IPS DF 6.9 (cell line): ENCODE data around the gene ATG2B.
"Not testable (repeated sequence)": the region's sequence is repeated elsewhere in the genome, so short reads cannot be mapped to it uniquely, and the experiment has no call there.

Source experiments
- DNase-seq: peaks from one replicate; pipeline ENCODE4 v3.0.0-alpha.2; 2013; ENCODE audit warnings: low read depth, low spot score
- H3K27ac ChIP-seq: one replicate; pipeline ENCODE4 v1.5.1; 2013; ENCODE audit warnings: low read length, control low read depth
- H3K27me3 ChIP-seq: 2 replicates; pipeline ENCODE4 v1.6.1; 2013; ENCODE audit warnings: mild to moderate bottlenecking, low read length; ENCODE audit not compliant: control insufficient read depth, insufficient read depth
- H3K36me3 ChIP-seq: 2 replicates; pipeline ENCODE4 v1.6.1; 2013; ENCODE audit warnings: low read length; ENCODE audit not compliant: control insufficient read depth, insufficient read depth
- H3K4me1 ChIP-seq: 2 replicates; pipeline ENCODE4 v1.6.1; 2013; ENCODE audit warnings: low read length; ENCODE audit not compliant: control insufficient read depth, insufficient read depth
- H3K4me3 ChIP-seq: 2 replicates; pipeline ENCODE4 v1.5.1; 2013; ENCODE audit warnings: mild to moderate bottlenecking, low read length
- H3K9me3 ChIP-seq: 2 replicates; pipeline ENCODE4 v1.6.1; 2013; ENCODE audit warnings: low read length, inconsistent platforms; ENCODE audit not compliant: control insufficient read depth, insufficient read depth
- WGBS: extraction: QIAGEN DNeasy Blood & Tissue Kit; methylation state at CpG from one replicate; pipeline ENCODE4 v1.1.7; 2013; ENCODE audit warnings: mixed read lengths, missing lambda C conversion rate; ENCODE audit not compliant: insufficient read length, insufficient coverage; 5-methylcytosine and 5-hydroxymethylcytosine counted together

Gene ATG2B

DNA sequence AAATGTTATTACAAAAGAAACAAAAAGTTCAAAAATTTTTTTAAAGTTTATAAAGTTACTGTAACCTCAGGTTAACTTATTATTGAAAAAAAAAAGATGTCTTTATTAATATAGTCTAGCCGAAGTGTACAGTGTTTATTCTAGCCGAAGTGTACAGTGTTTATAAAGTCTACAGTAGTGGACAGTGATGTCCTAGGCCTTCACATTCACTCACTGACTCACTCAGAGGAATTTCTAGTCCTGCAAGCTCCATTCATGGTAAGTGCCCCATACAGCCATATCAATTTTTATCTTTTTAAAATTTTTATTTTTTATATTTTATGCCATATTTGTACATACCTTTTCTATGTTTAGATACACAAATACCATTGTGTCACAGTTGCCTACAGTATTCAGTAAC lies 10.4 kb downstream of the ATG2B start:
- Histone ChIP-seq H3K4me1 (peaks cover 1% of the 10 kb centered on the region; the same call in 1 of the 2 replicates), H3K9me3 (no peaks in the 10 kb centered on the region), H3K4me3 (no peak overlapping the region), H3K36me3 (no peaks in the 10 kb centered on the region), H3K27ac (no peak overlapping the region), H3K27me3 (no peaks in the 10 kb centered on the region)
- DNase-seq, result no peak
- WGBS, result no CpG with 5 or more reads among the region's 2 CpGs

DNA sequence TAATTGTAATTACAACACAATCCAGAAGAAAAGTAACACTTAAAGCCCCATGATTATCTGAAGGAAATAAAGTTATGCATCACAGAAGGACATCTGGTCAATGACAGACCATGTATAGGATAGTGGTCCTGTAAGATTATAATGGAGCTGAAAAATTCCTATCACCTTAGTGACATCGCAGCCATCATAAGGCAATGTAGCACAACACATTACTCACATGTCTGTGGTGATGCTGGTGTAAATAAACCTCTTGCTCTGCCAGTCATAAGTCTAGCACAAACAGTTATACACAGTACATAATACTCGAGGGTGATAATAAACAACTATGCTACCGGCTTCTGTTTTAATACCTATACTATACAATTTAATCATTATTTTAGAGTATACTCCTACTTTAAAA lies 11.2 kb downstream of the ATG2B start:
- Histone ChIP-seq H3K27ac (no peak overlapping the region), H3K4me1 (peaks cover 1% of the 10 kb centered on the region; the same call in 1 of the 2 replicates), H3K36me3 (no peaks in the 10 kb centered on the region), H3K27me3 (no peaks in the 10 kb centered on the region), H3K4me3 (no peak overlapping the region), H3K9me3 (no peaks in the 10 kb centered on the region)
- no CpG with 5 or more reads among the region's 3 CpGs for WGBS
- no peak for DNase-seq

GRCh38 chr14:96349286-96350075 lies 13.7 kb downstream of the ATG2B start:
- H3K9me3 ChIP-seq, result no peaks in the 10 kb centered on the region
- no peaks in the 10 kb centered on the region for H3K27me3 ChIP-seq
- no peak overlapping the region for H3K27ac ChIP-seq
- no CpG with 5 or more reads among the region's 7 CpGs for WGBS
- H3K4me3 ChIP-seq, result no peak overlapping the region
- DNase-seq, result no peak
- H3K4me1 ChIP-seq, result peaks cover 1% of the 10 kb centered on the region; the same call in 1 of the 2 replicates
- no peaks in the 10 kb centered on the region for H3K36me3 ChIP-seq

DNA sequence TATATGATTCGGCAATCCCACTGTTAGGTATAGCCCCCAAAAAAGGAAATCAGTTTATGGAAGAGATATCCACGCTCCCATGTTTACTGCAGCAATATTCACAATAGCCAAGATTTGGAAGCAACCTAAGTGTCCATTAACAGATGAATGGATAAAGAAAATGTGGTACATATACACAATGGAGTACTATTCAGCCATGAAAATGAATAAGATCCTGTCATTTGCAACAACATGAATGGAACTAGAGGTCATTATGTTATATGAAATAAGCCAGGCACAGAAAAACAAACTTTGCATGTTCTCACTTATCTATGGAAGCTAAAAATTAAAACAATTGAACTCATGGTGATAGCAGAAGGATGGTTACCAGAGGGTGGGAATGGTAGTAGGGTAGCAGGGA lies 15.2 kb downstream of the ATG2B start:
- H3K4me3 ChIP-seq, H3K4me1 ChIP-seq, H3K9me3 ChIP-seq, H3K27ac ChIP-seq, H3K27me3 ChIP-seq, DNase-seq, H3K36me3 ChIP-seq: not testable (repeated sequence)
- WGBS, result no CpG with 5 or more reads among the region's 2 CpGs

- H3K27ac ChIP-seq, result no peak overlapping the region
- no peak overlapping the region for H3K4me3 ChIP-seq
- H3K27me3 ChIP-seq, result no peaks in the 10 kb centered on the region
- no peaks in the 10 kb centered on the region for H3K36me3 ChIP-seq
- DNase-seq, result no peak
- no peaks in the 10 kb centered on the region for H3K9me3 ChIP-seq
- H3K4me1 ChIP-seq, result peaks cover 1% of the 10 kb centered on the region; the same call in 1 of the 2 replicates
- WGBS, result no CpG with 5 or more reads among the region's 2 CpGs
Measured at GRCh38 chr14:96345669-96346068, 17.5 kb downstream of the ATG2B start.

DNA sequence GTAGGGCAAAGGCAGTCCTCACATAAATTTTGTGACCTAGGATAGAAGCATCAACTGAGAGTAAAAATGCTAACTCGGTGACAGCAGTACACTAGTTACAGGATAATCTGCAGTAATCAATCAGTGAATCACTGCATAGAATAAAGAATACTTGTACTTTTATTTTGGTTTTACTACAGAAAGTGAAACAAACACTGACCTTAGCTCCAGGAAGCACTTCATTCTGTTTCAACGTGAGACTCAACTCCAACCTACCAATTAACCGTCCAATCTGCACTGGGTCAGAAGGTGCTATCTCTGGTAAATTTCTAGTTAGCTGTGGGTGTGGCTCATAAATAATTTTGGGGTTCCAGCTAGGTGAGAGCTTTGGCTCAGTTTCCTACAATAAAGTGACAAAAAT lies 21.8 kb downstream of the ATG2B start:
- H3K36me3 ChIP-seq, result no peaks in the 10 kb centered on the region; the same call in 1 of the 2 replicates
- no peak overlapping the region for H3K27ac ChIP-seq
- H3K4me1 ChIP-seq, result no peaks in the 10 kb centered on the region
- no peak for DNase-seq
- H3K9me3 ChIP-seq, result no peaks in the 10 kb centered on the region
- no peaks in the 10 kb centered on the region for H3K27me3 ChIP-seq
- no peak overlapping the region for H3K4me3 ChIP-seq
- WGBS, result no CpG with 5 or more reads among the region's 3 CpGs

DNA sequence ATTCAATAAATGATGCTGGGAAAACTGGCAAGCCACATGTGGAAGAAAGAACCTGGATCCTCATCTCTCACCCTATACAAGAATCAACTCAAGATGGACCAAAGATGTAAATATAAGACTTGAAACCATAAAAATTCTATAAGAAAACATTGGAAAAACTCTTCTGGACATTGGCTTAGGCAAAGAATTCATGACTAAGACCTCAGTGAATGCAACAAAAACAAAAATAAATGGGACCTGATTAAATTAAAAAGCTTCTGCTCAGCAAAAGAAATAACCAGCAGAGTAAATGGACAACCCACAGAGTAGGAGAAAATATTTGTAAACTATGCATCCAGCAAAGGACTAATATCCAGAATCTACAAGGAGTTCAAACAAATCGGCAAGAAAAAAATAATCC lies 24.6 kb downstream of the ATG2B start:
- WGBS, result no CpG with 5 or more reads among the region's 1 CpG
- Histone ChIP-seq H3K4me1 (no peaks in the 10 kb centered on the region), H3K36me3 (no peaks in the 10 kb centered on the region; the same call in 1 of the 2 replicates), H3K4me3 (no peak overlapping the region), H3K9me3 (no peaks in the 10 kb centered on the region), H3K27ac (no peak overlapping the region), H3K27me3 (no peaks in the 10 kb centered on the region)
- DNase-seq, result no peak

GRCh38 chr14:96324219-96324618 lies 38.9 kb downstream of the ATG2B start:
- no peak overlapping the region for H3K4me3 ChIP-seq
- H3K36me3 ChIP-seq, result no peaks in the 10 kb centered on the region
- DNase-seq, result no peak
- no peaks in the 10 kb centered on the region for H3K4me1 ChIP-seq
- H3K27ac ChIP-seq, result no peak overlapping the region
- no peaks in the 10 kb centered on the region for H3K27me3 ChIP-seq
- no CpG with 5 or more reads among the region's 7 CpGs for WGBS
- H3K9me3 ChIP-seq, result no peaks in the 10 kb centered on the region

- H3K9me3 ChIP-seq, result no peaks in the 10 kb centered on the region
- no peak overlapping the region for H3K4me3 ChIP-seq
- no peak for DNase-seq
- no peaks in the 10 kb centered on the region for H3K36me3 ChIP-seq
- H3K27ac ChIP-seq, result no peak overlapping the region
- H3K4me1 ChIP-seq, result no peaks in the 10 kb centered on the region
- no peaks in the 10 kb centered on the region for H3K27me3 ChIP-seq
- WGBS, result no CpG with 5 or more reads among the region's 1 CpG
Measured at GRCh38 chr14:96320605-96321004, 42.5 kb downstream of the ATG2B start.

- DNase-seq, result no peak
- Histone ChIP-seq H3K4me3 (no peak overlapping the region), H3K4me1 (no peaks in the 10 kb centered on the region), H3K9me3 (no peaks in the 10 kb centered on the region), H3K36me3 (no peaks in the 10 kb centered on the region), H3K27ac (no peak overlapping the region), H3K27me3 (no peaks in the 10 kb centered on the region)
- WGBS, result no CpG with 5 or more reads among the region's 9 CpGs
Measured at GRCh38 chr14:96318836-96319235, 44.3 kb downstream of the ATG2B start.

DNA sequence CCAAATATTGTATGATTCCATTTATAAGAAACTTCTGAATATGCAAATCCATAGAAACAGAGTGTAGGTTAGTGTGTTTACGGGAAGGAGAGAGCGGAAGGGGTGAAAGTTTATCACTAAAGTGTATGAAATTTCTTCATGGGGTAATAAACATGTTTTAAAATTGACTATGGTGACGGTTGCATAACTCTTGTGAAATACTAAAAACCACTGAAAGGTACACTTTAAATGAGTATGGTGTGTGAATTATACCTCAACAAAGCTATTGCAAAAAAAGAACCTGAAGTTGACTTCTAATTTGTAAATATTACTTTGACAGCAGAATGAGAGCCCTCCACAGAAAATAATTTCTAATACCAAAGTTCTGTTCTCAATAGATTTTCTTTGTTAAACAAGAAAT lies 47.1 kb downstream of the ATG2B start:
- WGBS, result 100% methylated on average over 2 of the region's 3 CpGs
- no peak overlapping the region for H3K4me3 ChIP-seq
- H3K9me3 ChIP-seq, result no peaks in the 10 kb centered on the region
- no peaks in the 10 kb centered on the region for H3K27me3 ChIP-seq
- no peaks in the 10 kb centered on the region for H3K4me1 ChIP-seq
- DNase-seq, result no peak
- no peaks in the 10 kb centered on the region for H3K36me3 ChIP-seq
- no peak overlapping the region for H3K27ac ChIP-seq
